AG04450 (cell line): Measurements from ENCODE around the gene USP4. TPM values are rescaled to one million over a fixed set of nuclear protein-coding genes. Genes with fewer than 3 reads are reported as not detected.
"Not testable (repeated sequence)": the region's sequence is repeated elsewhere in the genome, so short reads cannot be mapped to it uniquely, and the experiment has no call there.

Source experiments
- CTCF ChIA-PET: fragments of 300-600, 350-600 bp; formaldehyde crosslinking; extraction: SDS; loops from one replicate; lab custom pipeline; 2022; ENCODE audit warnings: antibody characterized with exemption, inconsistent platforms; lab: Charles Lee
- POLR2A ChIA-PET: fragments of 350-600 bp; formaldehyde crosslinking; extraction: SDS; loops from one replicate; lab custom pipeline; 2021; ENCODE audit warnings: antibody characterized with exemption, inconsistent platforms; lab: Yijun Ruan, JAX
- DNase-seq: peaks from one replicate; pipeline ENCODE4 v3.0.0-alpha.2; 2011; ENCODE audit warnings: low read depth, low spot score
- H3K27ac ChIP-seq: one replicate; pipeline ENCODE4 v1.5.1; 2012; ENCODE audit warnings: low read depth, low read length, control low read depth
- H3K27me3 ChIP-seq: one replicate; pipeline ENCODE4 v1.6.0; 2012; ENCODE audit warnings: low read length; ENCODE audit not compliant: control insufficient read depth, insufficient read depth
- H3K4me3 ChIP-seq: 2 replicates; pipeline ENCODE4 v1.5.1; 2011; ENCODE audit warnings: mild to moderate bottlenecking, low read depth, low read length, control low read depth
- H3K9me3 ChIP-seq: 2 replicates; pipeline ENCODE4 v1.5.1; 2012; ENCODE audit warnings: low read length; ENCODE audit not compliant: control insufficient read depth, insufficient read depth
- polyA plus RNA-seq: library from polyadenylated mRNA; depleted of rRNA; stranded (reverse); fragments of >200 nt; gene quantifications from 2 replicates; pipeline ENCODE4 v1.2.3, GENCODE V29; 2011
- TF ChIP-seq, protein P1 (sequence below): IDR thresholded peaks from 2 replicates; pipeline ENCODE4 v1.5.1; 2011; ENCODE audit warnings: low read depth, low read length, control low read depth, inconsistent platforms

USP4 gene
- polyA plus RNA-seq, 1 experiment, result 80.4 TPM

DNA sequence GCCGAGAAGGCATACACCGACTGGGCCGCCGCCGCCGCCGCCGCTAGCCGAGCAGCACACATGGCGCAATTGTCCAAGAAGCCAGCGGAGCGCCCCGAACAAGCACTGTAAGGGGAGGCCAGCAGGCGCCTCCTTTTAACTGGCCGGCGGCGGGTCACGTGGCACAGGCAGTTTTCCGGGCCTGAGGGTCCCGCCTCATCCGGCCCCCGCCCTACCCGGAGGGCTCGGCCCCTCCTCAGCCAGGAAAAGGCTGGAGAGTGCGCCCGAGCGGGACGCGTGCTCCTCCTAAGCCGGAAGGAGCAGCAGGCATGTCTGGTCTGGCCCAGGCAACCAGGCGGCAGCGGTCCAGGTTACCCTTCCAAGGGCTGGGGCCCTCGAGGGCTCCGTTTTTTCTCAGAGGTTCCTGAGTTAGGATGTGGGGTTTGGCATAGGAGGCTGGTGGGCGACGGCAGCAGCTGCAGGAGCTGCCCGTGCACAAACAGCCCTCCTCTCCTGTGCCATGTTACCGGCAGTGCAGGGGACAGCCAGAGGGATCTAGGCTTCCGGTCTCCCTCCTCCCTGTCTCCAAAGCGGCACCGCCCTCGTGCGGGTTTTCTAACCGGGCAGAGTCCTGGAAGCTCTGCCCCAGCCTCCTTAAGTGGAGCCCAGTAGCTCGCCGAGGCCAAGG is 18.5 kb upstream of the USP4 start, which contains the start of gene GPX1:
Gene GPX1, minus strand, starts transcription at position 137 of the 667 bp plus-strand sequence. Its CDS starts 75 bp downstream, at position 62.
- no peaks in the 10 kb centered on the region; the same call in 1 of the 2 replicates for H3K9me3 ChIP-seq
- peak; percentile 90 for DNase-seq
- peak within 1 kb of the TSS; percentile 71 for H3K4me3 ChIP-seq
- peak within 1 kb of the TSS; percentile 93 for H3K27ac ChIP-seq
- TF ChIP-seq, protein P1, sequence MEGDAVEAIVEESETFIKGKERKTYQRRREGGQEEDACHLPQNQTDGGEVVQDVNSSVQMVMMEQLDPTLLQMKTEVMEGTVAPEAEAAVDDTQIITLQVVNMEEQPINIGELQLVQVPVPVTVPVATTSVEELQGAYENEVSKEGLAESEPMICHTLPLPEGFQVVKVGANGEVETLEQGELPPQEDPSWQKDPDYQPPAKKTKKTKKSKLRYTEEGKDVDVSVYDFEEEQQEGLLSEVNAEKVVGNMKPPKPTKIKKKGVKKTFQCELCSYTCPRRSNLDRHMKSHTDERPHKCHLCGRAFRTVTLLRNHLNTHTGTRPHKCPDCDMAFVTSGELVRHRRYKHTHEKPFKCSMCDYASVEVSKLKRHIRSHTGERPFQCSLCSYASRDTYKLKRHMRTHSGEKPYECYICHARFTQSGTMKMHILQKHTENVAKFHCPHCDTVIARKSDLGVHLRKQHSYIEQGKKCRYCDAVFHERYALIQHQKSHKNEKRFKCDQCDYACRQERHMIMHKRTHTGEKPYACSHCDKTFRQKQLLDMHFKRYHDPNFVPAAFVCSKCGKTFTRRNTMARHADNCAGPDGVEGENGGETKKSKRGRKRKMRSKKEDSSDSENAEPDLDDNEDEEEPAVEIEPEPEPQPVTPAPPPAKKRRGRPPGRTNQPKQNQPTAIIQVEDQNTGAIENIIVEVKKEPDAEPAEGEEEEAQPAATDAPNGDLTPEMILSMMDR, result no peak
- no peaks in the 10 kb centered on the region for H3K27me3 ChIP-seq
- ChIA-PET POLR2A (interaction anchor here (0.5 to 3.2 kb wide), 12 partner anchors 10 to 1245 kb away, joined by 3 to 21 read pairs (median 4); partner anchors contain the start of genes DAG1, RHOA, TCTA and USP4), CTCF (interaction anchor here (1.2 kb wide), 1 partner anchor 43 kb away, joined by 3 read pairs; no protein-coding TSS in a partner anchor)

DNA sequence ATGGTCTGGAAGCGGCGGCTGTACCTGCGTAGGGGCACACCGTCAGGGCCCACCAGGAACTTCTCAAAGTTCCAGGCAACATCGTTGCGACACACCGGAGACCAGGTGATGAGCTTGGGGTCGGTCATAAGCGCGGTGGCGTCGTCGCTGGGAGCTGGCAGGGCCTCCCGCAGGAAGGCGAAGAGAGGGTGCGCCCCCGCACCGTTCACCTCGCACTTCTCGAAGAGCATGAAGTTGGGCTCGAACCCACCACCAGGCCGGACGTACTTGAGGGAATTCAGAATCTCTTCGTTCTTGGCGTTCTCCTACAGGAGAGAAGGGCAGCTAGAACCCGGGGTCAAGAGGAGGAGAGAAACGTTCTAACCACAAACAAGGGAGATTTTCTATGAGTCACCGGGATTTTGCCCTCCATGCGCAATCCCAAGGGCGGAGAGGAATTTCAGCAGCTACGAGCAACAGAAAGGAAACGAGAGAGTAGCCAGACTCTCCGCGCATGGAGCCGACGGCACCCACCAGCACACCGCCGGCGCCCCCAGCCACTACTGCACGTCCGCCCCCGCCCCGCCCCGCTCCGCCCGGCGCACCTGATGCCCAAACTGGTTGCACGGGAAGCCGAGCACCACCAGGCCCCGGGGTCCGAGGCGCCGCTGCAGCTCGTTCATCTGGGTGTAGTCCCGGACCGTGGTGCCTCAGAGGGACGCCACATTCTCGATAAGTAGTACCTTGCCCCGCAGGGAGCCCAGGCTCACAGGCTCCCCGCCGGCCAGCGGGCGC is 17.8 kb upstream of the USP4 start:
- not testable (repeated sequence) for H3K27me3 ChIP-seq, H3K9me3 ChIP-seq
- peak; percentile 74 for DNase-seq
- ChIA-PET CTCF (interaction anchor here (1.2 kb wide), 1 partner anchor 44 kb away, joined by 3 read pairs; no protein-coding TSS in a partner anchor), POLR2A (interaction anchor here (0.9 to 3.2 kb wide), 7 partner anchors 9 to 112 kb away, joined by 3 to 21 read pairs (median 4); partner anchors contain the start of genes DAG1, RHOA, TCTA and USP4)
- Histone ChIP-seq H3K4me3 (peak overlapping the region; percentile 71), H3K27ac (peak overlapping the region; percentile 93)

DNA sequence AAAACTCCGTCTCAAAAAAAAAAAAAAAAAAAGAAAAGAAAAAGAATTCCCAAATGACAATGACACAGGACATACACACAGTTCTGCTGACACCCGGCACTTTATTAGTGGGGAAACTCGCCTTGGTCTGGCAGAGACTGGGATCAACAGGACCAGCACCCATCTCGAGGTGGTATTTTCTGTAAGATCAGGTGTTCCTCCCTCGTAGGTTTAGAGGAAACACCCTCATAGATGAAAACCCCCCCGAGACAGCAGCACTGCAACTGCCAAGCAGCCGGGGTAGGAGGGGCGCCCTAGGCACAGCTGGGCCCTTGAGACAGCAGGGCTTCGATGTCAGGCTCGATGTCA is 17.2 kb upstream of the USP4 start:
- Histone ChIP-seq H3K27ac (peak overlapping the region; percentile 93), H3K4me3 (peak overlapping the region; percentile 71)
- CTCF ChIA-PET, DNase-seq, H3K9me3 ChIP-seq, H3K27me3 ChIP-seq: not testable (repeated sequence)
- POLR2A ChIA-PET, result interaction anchor here (0.7 to 3.2 kb wide), 8 partner anchors 9 to 112 kb away, joined by 3 to 21 read pairs (median 5); partner anchors contain the start of genes DAG1, RHOA, TCTA and USP4

- no peak for DNase-seq
- POLR2A ChIA-PET, result interaction anchor here (0.7 to 1.9 kb wide), 3 partner anchors 10 to 59 kb away, joined by 5 to 6 read pairs (median 6); partner anchors contain the start of genes RHOA and TCTA
- H3K27me3 ChIP-seq, result no peaks in the 10 kb centered on the region
- no peaks in the 10 kb centered on the region; the same call in 1 of the 2 replicates for H3K9me3 ChIP-seq
- H3K27ac ChIP-seq, result peak overlapping the region; percentile 87
- TF ChIP-seq, protein P1, result no peak
- H3K4me3 ChIP-seq, result no peak overlapping the region
- CTCF ChIA-PET, result interaction anchor here (1.2 kb wide), 1 partner anchor 97 kb away, joined by 7 read pairs; no protein-coding TSS in a partner anchor
Measured at GRCh38 chr3:49352890-49353421, 13.1 kb upstream of the USP4 start.

DNA sequence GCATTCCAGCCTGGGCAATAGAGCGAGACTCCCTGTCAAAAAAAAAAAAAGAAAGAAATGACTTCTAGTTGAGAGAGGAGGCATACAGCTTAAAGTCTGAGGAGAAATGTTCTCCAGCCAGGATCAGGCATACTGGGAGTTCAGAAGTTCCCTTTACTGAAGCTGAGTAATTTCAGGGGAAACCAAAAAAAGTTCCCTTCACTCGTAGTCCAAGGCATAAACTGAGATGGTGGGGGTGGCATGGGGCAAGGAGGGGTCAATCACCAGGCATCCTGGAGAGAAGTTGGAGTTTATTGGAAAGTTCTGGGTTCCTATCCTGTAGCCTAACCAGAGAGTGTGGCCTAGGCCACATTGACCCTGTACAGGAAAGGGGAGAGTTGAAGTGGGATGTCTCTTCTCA is 12.4 kb upstream of the USP4 start:
- no peak for DNase-seq
- Histone ChIP-seq H3K27me3 (no peaks in the 10 kb centered on the region), H3K4me3 (no peak overlapping the region), H3K9me3 (no peaks in the 10 kb centered on the region), H3K27ac (peak overlapping the region; percentile 87)
- CTCF ChIA-PET, result interaction anchor here (0.6 to 1.7 kb wide), 3 partner anchors 12 to 97 kb away, joined by 3 to 8 read pairs (median 7); partner anchors contain the start of gene USP4
- POLR2A ChIA-PET, result interaction anchor here (0.6 to 1.9 kb wide), 3 partner anchors 10 to 60 kb away, joined by 5 to 6 read pairs (median 5); partner anchors contain the start of genes RHOA and TCTA
- TF ChIP-seq, protein P1, result no peak
